Immature natural killer cell (primary cell): Measurements from ENCODE around the gene DYRK3. TPM values are rescaled to one million over a fixed set of nuclear protein-coding genes. Genes with fewer than 3 reads are reported as not detected.
"Not testable (repeated sequence)": the region's sequence is repeated elsewhere in the genome, so short reads cannot be mapped to it uniquely, and the experiment has no call there.

Source experiments
- DNase-seq, 3 donors: peaks; one replicate each; pipeline ENCODE4 v3.0.0; 2022; ENCODE audit warnings: mixed read lengths in 1 of 3
- H3K27ac Mint-ChIP-seq, 6 donors: one replicate each; pipeline ENCODE4 v1.8.0; 2020; ENCODE audit warnings: mixed read lengths in 6 of 6, mild to moderate bottlenecking in 5 of 6, inconsistent platforms in 4 of 6, moderate library complexity in 3 of 6
- H3K27me3 Mint-ChIP-seq, 3 donors: one replicate each; pipeline ENCODE4 v1.8.0; 2020 to 2021; ENCODE audit warnings: low read depth in 3 of 3, mild to moderate bottlenecking in 3 of 3, mixed read lengths in 3 of 3, moderate library complexity in 3 of 3, inconsistent platforms in 1 of 3
- H3K36me3 Mint-ChIP-seq, 3 donors: one replicate each; pipeline ENCODE4 v1.8.0; 2020; ENCODE audit warnings: mixed read lengths in 3 of 3, inconsistent platforms in 2 of 3, mild to moderate bottlenecking in 2 of 3
- H3K4me1 Mint-ChIP-seq, 2 donors: one replicate each; pipeline ENCODE4 v1.8.0; 2020; ENCODE audit warnings: inconsistent platforms in 2 of 2, mild to moderate bottlenecking in 2 of 2, mixed read lengths in 2 of 2, moderate library complexity in 1 of 2
- H3K4me3 Mint-ChIP-seq, 5 donors: one replicate each; pipeline ENCODE4 v1.8.0; 2020; ENCODE audit warnings: mild to moderate bottlenecking in 5 of 5, mixed read lengths in 5 of 5, inconsistent platforms in 3 of 5, moderate library complexity in 3 of 5
- H3K9me3 Mint-ChIP-seq, 6 donors: one replicate each; pipeline ENCODE4 v1.8.0; 2020; ENCODE audit warnings: mild to moderate bottlenecking in 6 of 6, mixed read lengths in 6 of 6, inconsistent platforms in 4 of 6, moderate library complexity in 3 of 6
- polyA plus RNA-seq, 3 donors: library from polyadenylated mRNA; unstranded; fragments of 300-500 nt; fragmentation: Illumina TruSeq; gene quantifications; one replicate each; pipeline ENCODE4 v1.2.3, GENCODE V29; 2021

The DYRK3 gene
- polyA plus RNA-seq, 3 donors from 2014 or later, result not detected

GRCh38 chr1:206642074-206642473 is 6.7 kb downstream of the DYRK3 start:
- H3K9me3 Mint-ChIP-seq, H3K4me1 Mint-ChIP-seq, H3K4me3 Mint-ChIP-seq, H3K27ac Mint-ChIP-seq, DNase-seq, H3K36me3 Mint-ChIP-seq, H3K27me3 Mint-ChIP-seq: not testable (repeated sequence)

- no peaks in the 10 kb centered on the region for H3K36me3 Mint-ChIP-seq
- no peak for DNase-seq
- H3K9me3 Mint-ChIP-seq, result no peaks in the 10 kb centered on the region
- no peaks in the 10 kb centered on the region for H3K4me1 Mint-ChIP-seq
- H3K27me3 Mint-ChIP-seq, result peaks cover 5 to 11% (median 6%) of the 10 kb centered on the region in 3 donors
- H3K27ac Mint-ChIP-seq, result no peak overlapping the region
- no peak overlapping the region for H3K4me3 Mint-ChIP-seq
These were observed 7.9 kb downstream of the DYRK3 start for GRCh38 chr1:206643118-206643698.

- no peaks in the 10 kb centered on the region for H3K4me1 Mint-ChIP-seq
- H3K9me3 Mint-ChIP-seq, result no peaks in the 10 kb centered on the region
- no peak for DNase-seq
- no peaks in the 10 kb centered on the region for H3K36me3 Mint-ChIP-seq
- H3K27ac Mint-ChIP-seq, result no peak overlapping the region
- peaks cover 3 to 5% (median 3%) of the 10 kb centered on the region in 3 donors for H3K27me3 Mint-ChIP-seq
- H3K4me3 Mint-ChIP-seq, result no peak overlapping the region
These were observed 11.2 kb downstream of the DYRK3 start for GRCh38 chr1:206646504-206646903.

- no peak overlapping the region for H3K27ac Mint-ChIP-seq
- DNase-seq, result no peak
- peaks cover 0 to 5% (median 2%) of the 10 kb centered on the region in 3 donors for H3K27me3 Mint-ChIP-seq
- no peaks in the 10 kb centered on the region for H3K9me3 Mint-ChIP-seq
- H3K4me1 Mint-ChIP-seq, result no peaks in the 10 kb centered on the region
- H3K4me3 Mint-ChIP-seq, result no peak overlapping the region
- H3K36me3 Mint-ChIP-seq, result no peaks in the 10 kb centered on the region
These were observed 11.9 kb downstream of the DYRK3 start for GRCh38 chr1:206647224-206647623.

DNA sequence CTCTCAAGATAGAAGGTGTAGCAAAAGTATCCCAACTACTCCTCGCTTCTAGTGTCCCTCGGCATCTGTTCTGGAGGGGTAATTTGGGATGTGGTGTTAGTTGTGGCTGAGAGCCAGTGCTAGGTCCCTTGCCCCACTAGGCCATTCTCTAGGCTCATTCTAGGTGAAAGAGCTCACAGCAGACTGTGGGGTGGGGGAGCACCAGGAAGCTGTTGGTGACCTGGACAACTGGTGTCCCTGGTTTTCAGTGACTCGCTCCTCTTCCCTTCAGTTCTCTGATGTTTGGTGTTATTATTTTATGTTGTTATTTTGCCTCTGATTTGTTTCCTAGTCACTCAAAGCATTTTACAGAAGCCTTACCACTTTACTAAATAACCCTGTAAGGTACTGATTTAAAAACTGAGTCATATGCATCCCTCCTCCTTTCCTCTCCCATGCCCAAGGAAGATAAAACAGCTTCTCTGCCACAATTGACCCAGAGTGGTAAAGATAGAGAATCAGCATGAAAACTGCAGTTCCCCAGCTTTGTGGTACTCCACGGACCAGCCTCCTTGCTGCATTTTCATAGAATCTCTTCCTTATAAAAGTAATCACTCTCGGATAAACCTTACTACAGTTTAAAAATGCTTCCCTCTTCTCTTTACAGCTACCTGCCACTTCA is 14.1 kb downstream of the DYRK3 start:
- H3K27ac Mint-ChIP-seq, result no peak overlapping the region
- H3K4me3 Mint-ChIP-seq, result no peak overlapping the region
- no peaks in the 10 kb centered on the region for H3K4me1 Mint-ChIP-seq
- H3K27me3 Mint-ChIP-seq, result peaks cover 0 to 5% (median 2%) of the 10 kb centered on the region in 3 donors
- no peak for DNase-seq
- H3K36me3 Mint-ChIP-seq, result no peaks in the 10 kb centered on the region
- H3K9me3 Mint-ChIP-seq, result no peaks in the 10 kb centered on the region

DNA sequence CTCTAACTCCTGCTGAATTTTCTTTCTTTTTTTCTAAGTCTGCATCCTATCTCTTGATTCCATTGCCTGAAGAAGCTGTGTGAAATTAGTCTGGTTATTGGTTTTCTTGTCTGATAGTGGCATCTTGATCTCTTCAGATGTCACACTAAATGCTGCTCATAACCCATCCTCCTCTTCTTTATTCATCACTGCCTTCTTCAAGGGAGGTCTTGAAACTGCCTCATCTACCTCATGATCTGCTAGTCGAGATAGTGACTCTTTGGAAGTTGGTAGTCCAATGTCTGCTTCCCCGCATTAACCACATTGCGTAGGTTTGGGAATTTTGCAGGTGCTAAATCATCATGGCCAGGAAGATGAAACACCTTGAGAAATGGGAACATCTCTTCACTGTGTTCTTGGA is 15.7 kb downstream of the DYRK3 start:
- no peak for DNase-seq
- H3K9me3 Mint-ChIP-seq, result no peaks in the 10 kb centered on the region
- no peak overlapping the region for H3K4me3 Mint-ChIP-seq
- H3K27me3 Mint-ChIP-seq, result peaks cover 0 to 5% (median 2%) of the 10 kb centered on the region in 3 donors
- H3K36me3 Mint-ChIP-seq, result no peaks in the 10 kb centered on the region
- no peaks in the 10 kb centered on the region for H3K4me1 Mint-ChIP-seq
- no peak overlapping the region for H3K27ac Mint-ChIP-seq

GRCh38 chr1:206651958-206652890 is 16.9 kb downstream of the DYRK3 start:
- DNase-seq, result no peak
- peak overlapping the region in 1 of 6 donors; percentile 3 for H3K27ac Mint-ChIP-seq
- no peak overlapping the region for H3K4me3 Mint-ChIP-seq
- no peaks in the 10 kb centered on the region for H3K36me3 Mint-ChIP-seq
- no peaks in the 10 kb centered on the region for H3K9me3 Mint-ChIP-seq
- peaks cover 2 to 5% (median 3%) of the 10 kb centered on the region in 3 donors for H3K27me3 Mint-ChIP-seq
- H3K4me1 Mint-ChIP-seq, result no peaks in the 10 kb centered on the region

DNA sequence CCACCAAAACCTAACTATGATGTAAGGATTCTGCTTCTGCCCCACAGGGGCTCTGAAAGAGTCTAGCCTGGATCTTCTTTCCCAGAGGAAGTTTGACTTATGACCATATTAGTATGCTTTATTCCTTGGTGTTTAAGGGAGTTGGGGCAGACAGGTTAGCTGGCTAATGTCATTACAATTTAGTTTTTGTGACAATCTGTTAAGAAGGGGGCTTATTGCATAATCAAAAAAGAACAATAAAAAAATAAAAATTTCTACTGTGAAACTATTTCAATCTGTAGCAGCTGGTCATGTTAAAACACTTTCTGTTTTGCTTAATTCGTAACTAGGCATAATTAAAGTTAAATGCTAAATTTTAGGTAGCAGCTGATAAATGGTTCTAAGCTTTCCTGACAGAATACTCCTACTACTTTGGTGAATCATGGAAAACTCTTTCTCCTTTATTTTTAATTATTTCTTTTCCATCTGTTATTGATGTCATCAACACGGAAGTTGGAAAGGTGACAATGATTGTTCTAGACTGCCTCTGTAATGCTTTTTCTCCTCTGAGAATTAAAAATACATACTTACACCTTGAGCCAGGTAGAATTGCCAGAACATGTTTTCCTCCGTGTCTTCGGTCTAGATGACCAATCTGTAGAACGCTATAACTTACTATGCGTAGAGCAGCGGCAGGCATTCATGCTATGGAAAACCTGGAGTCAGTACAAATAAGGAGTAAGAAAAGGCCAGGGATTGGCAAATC is 18.6 kb downstream of the DYRK3 start:
- no peaks in the 10 kb centered on the region for H3K36me3 Mint-ChIP-seq
- H3K4me1 Mint-ChIP-seq, result peaks cover 0 to 6% of the 10 kb centered on the region in 2 donors
- peaks cover 1 to 11% (median 2%) of the 10 kb centered on the region in 3 donors for H3K27me3 Mint-ChIP-seq
- DNase-seq, result no peak
- no peaks in the 10 kb centered on the region for H3K9me3 Mint-ChIP-seq
- H3K4me3 Mint-ChIP-seq, result no peak overlapping the region
- H3K27ac Mint-ChIP-seq, result no peak overlapping the region

GRCh38 chr1:206654828-206655227 is 19.5 kb downstream of the DYRK3 start:
- H3K27me3 Mint-ChIP-seq, result peaks cover under 1 to 15% (median 1%) of the 10 kb centered on the region in 3 donors
- H3K9me3 Mint-ChIP-seq, result no peaks in the 10 kb centered on the region
- H3K27ac Mint-ChIP-seq, result no peak overlapping the region
- H3K36me3 Mint-ChIP-seq, result no peaks in the 10 kb centered on the region
- H3K4me3 Mint-ChIP-seq, result no peak overlapping the region
- peaks cover 0 to 6% of the 10 kb centered on the region in 2 donors for H3K4me1 Mint-ChIP-seq
- no peak for DNase-seq

DNA sequence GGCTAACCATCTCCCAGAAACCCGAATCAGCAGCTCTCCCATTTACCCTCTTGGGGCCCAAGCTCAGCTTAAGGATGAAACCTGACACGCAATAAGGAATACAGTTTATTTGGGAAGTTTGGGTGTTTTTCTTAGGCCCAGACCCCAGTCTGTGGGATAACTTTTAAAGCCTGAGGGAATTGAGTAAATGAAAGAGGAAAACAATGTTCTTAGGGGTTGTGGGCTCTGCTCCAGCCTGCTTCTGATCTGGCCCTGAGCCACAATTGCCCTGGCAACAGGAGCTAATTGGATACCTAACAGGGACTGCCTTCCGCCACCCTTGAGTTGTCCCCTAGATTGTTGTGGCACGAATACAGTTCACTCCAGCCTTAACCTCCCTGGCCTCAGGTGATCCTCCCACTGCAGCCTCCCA is 20.1 kb downstream of the DYRK3 start:
- no peak overlapping the region for H3K4me3 Mint-ChIP-seq
- H3K4me1 Mint-ChIP-seq, result peaks cover 0 to 6% of the 10 kb centered on the region in 2 donors

DNA sequence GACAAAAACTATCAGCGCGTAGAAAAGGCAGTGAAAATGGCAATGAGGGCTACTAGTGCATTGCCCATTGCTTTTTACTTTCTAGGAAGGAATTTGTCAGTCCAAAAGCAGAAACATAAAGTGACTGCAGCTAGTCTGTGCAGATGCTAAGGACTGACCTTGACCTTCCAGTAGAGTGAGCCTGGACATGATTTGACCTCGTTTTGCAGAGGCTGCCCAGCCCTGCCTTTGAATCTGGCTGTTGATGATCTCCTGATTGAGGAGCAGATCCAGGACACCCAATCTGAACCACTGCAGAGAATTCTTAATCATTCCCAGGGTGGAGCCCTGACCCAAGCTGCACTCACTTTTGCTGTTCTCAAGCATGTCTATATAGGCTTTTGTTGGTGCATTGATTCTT is 21.6 kb downstream of the DYRK3 start:
- no peak overlapping the region for H3K27ac Mint-ChIP-seq
- no peaks in the 10 kb centered on the region for H3K9me3 Mint-ChIP-seq
- no peak overlapping the region for H3K4me3 Mint-ChIP-seq
- peaks cover 0 to 22% (median 1%) of the 10 kb centered on the region in 3 donors for H3K27me3 Mint-ChIP-seq
- H3K4me1 Mint-ChIP-seq, result peaks cover 0 to 6% of the 10 kb centered on the region in 2 donors
- no peaks in the 10 kb centered on the region for H3K36me3 Mint-ChIP-seq
- no peak for DNase-seq

More for the DNA sequence above, 20.1 kb downstream of the DYRK3 start:
- Mint-ChIP-seq H3K27ac (no peak overlapping the region), H3K9me3 (no peaks in the 10 kb centered on the region), H3K27me3 (peaks cover 0 to 19% (median 1%) of the 10 kb centered on the region in 3 donors), H3K36me3 (no peaks in the 10 kb centered on the region)
- DNase-seq, result no peak

- H3K27ac Mint-ChIP-seq, result no peak overlapping the region
These were observed 22.4 kb downstream of the DYRK3 start for GRCh38 chr1:206657751-206658150.

GRCh38 chr1:206658264-206658980 is 23.1 kb downstream of the DYRK3 start:
- no peak overlapping the region for H3K27ac Mint-ChIP-seq
- no peak overlapping the region for H3K4me3 Mint-ChIP-seq
- H3K9me3 Mint-ChIP-seq, result no peaks in the 10 kb centered on the region
- H3K36me3 Mint-ChIP-seq, result no peaks in the 10 kb centered on the region
- peaks cover 0 to 14% of the 10 kb centered on the region in 2 donors for H3K4me1 Mint-ChIP-seq
- peak; percentile 33 to 62 (median 46) for DNase-seq
- H3K27me3 Mint-ChIP-seq, result peaks cover 0 to 22% (median 4%) of the 10 kb centered on the region in 3 donors

More at GRCh38 chr1:206657751-206658150, 22.4 kb downstream of the DYRK3 start:
- no peak overlapping the region for H3K4me3 Mint-ChIP-seq
- peaks cover 0 to 7% of the 10 kb centered on the region in 2 donors for H3K4me1 Mint-ChIP-seq
- DNase-seq, result no peak
- H3K9me3 Mint-ChIP-seq, result no peaks in the 10 kb centered on the region
- H3K27me3 Mint-ChIP-seq, result peaks cover 0 to 22% (median 2%) of the 10 kb centered on the region in 3 donors
- no peaks in the 10 kb centered on the region for H3K36me3 Mint-ChIP-seq
